ENCODE data around the gene USP46. TPM values are rescaled to one million over a fixed set of nuclear protein-coding genes. Genes with fewer than 3 reads are reported as not detected.

Gene USP46
- total RNA-seq, 4 donors from 2014 or later = 6.0 to 7.7 (median 6.6) TPM

GRCh38 chr4:52579602-52580272, 79.4 kb downstream of the USP46 start:
- no peak for DNase-seq (ENCODE audit: low spot score)
- no peak for ATAC-seq (ENCODE audit: low FRiP score)
- TF ChIP-seq, protein P1, sequence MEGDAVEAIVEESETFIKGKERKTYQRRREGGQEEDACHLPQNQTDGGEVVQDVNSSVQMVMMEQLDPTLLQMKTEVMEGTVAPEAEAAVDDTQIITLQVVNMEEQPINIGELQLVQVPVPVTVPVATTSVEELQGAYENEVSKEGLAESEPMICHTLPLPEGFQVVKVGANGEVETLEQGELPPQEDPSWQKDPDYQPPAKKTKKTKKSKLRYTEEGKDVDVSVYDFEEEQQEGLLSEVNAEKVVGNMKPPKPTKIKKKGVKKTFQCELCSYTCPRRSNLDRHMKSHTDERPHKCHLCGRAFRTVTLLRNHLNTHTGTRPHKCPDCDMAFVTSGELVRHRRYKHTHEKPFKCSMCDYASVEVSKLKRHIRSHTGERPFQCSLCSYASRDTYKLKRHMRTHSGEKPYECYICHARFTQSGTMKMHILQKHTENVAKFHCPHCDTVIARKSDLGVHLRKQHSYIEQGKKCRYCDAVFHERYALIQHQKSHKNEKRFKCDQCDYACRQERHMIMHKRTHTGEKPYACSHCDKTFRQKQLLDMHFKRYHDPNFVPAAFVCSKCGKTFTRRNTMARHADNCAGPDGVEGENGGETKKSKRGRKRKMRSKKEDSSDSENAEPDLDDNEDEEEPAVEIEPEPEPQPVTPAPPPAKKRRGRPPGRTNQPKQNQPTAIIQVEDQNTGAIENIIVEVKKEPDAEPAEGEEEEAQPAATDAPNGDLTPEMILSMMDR (IDR thresholded peaks at IDR 0.05) = no peak

- TF ChIP-seq, protein P1 (IDR thresholded peaks at IDR 0.05) = no peak
- ATAC-seq (ENCODE audit: low FRiP score) (no peak), DNase-seq (ENCODE audit: low spot score) (no peak)
Observed at GRCh38 chr4:52578951-52579350, 80.2 kb downstream of the USP46 start.

GRCh38 chr4:52577624-52577962, 81.5 kb downstream of the USP46 start:
- TF ChIP-seq, protein P1 (IDR thresholded peaks at IDR 0.05) = no peak
- DNase-seq (ENCODE audit: low spot score) (no peak), ATAC-seq (ENCODE audit: low FRiP score) (no peak)

GRCh38 chr4:52576961-52577623, 82.0 kb downstream of the USP46 start:
- TF ChIP-seq, protein P1 (IDR thresholded peaks at IDR 0.05) = no peak
- DNase-seq (ENCODE audit: low spot score) (no peak), ATAC-seq (ENCODE audit: low FRiP score) (no peak)

DNA sequence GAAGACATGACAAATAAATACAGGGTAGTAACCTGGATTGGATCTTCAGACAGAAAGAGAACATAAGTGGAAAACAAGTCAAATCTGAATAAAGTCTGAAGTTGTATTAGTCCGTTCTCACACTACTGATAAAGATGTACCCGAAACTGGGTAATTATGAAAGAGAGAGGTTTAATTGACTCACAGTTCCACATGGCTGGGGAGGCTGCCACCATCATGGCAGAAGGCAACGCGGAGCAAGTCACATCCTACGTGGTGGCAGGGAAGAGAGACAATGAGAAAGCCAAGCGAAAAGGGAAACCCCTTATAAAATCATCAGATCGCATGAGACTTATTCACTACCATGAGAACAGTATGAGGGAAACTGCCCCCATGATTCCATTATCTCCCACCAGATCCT, 82.8 kb downstream of the USP46 start:
- DNase-seq (ENCODE audit: low spot score) = no peak

GRCh38 chr4:52575406-52575805, 83.7 kb downstream of the USP46 start:
- ATAC-seq (ENCODE audit: low FRiP score) (no peak), DNase-seq (ENCODE audit: low spot score) (no peak)
- TF ChIP-seq, protein P1 (IDR thresholded peaks at IDR 0.05) = no peak

More for the DNA sequence above, 82.8 kb downstream of the USP46 start:
- TF ChIP-seq, protein P1 (IDR thresholded peaks at IDR 0.05) = no peak
- no peak for ATAC-seq (ENCODE audit: low FRiP score)

DNA sequence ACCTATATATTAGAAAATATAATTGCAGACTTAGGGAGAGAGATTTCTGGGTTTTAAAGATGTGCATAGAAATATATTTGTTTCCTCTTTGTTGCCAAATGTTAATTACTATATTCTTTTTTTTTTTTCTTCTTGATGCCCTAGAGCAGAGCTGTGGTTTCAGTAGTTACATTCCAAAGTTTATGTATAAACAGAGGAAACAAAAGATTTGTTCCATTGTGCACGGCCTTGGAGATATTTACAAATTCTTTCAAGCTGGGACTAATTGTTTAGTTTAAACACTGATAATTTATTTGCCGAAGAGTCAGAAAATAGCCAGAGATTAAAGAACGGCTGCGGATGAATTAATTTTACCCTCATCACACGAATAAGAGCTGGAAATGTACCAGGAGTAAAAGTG, 85.1 kb downstream of the USP46 start:
- ATAC-seq (ENCODE audit: low FRiP score) = no peak
- TF ChIP-seq, protein P1 (IDR thresholded peaks at IDR 0.05) = no peak
- DNase-seq (ENCODE audit: low spot score) = no peak

Measured in omental fat pad (tissue), 4 donors.